Fibroblast of skin of scalp (primary cell): ENCODE results near the gene PACS1.

Experiments
- DNase-seq: peaks from one replicate; pipeline ENCODE4 v3.0.0-alpha.2; 2013

PACS1 gene

DNA sequence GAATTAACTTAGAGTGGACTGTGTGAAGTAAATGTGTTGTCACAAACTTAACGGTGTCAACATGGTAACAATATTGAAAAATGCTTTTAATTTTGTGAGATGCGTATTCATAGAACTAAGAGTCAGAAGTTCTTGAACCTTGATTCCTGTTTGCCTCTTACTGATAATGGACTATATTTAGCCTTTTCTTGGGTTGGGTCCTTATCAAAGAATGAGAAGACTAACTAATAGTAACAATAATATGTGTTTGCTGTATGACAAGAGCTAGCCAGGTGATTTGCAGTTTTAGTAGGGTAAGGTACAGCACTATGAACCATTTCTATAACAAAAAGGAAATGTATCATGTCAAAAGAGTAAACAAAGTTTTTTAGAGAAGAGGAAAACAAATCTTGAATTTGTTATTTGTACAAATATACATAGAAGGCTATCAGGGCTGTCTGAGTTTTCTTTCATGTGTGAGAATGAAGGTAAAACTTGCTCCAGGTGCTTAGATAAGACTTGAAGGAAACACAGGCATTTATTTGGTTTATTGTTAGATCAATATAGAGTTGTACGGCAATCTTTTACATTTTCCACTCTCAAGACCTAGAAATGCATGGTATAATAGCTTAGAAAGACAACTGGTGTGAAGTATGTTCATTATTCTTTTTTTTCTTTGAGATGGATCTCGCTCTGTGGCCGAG lies 74.1 kb downstream of the PACS1 start:
- DNase-seq, result no peak

DNA sequence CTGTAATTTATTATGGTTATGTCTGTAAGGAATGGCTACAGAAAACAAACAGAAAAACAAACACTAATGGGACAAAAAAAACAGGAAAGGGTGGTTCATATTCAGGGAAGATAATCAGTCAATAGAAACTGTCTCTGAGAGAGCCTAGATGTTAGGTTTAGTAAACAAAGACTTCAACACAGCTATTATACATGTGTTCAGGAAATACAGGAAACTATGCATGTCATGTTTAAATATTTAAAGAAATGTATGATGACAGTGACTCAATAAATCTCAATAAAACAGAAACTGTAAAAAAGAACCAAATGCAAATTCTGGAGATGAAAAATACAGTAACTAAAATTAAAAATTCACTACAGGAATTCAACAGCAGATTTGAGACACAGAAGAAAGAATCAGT lies 76.0 kb downstream of the PACS1 start:
- no peak for DNase-seq

DNA sequence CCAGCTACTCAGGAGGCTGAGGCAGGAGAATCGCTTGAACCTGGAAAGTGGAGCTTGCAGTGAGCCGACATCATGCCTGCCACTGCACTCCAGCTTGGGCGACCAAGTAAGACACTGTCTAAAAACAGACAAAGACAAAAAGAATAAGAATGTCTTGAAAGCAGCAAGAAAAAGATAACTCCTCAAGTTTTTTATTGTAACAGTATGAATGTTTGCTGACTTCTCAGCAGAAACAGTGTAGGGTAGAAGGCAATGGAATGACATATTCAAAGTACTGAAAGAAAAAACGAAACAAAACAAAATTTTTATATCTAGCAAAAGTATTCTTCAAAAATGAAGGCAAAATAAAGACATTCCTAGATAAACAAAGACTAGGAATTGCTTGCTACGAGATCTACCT lies 76.9 kb downstream of the PACS1 start:
- no peak for DNase-seq

DNA sequence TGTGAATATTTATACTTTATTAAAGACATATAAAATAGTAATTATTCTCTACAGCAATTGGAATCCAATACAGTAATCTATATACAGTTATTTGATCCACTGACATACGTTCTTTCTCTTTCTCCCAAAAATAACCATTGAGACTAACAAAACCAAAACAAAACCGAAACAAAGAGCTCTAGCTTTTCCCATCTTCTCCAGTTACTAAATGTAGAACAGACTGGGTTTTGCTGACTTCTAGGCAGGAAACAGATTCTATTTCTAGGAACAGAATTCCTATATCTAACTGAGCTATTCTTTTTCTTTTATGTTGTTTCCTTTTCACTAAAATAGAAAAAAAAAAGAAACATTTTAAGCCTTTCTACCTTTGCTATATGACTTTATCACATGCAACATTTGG lies 80.1 kb downstream of the PACS1 start:
- DNase-seq, result peak; percentile 10

DNA sequence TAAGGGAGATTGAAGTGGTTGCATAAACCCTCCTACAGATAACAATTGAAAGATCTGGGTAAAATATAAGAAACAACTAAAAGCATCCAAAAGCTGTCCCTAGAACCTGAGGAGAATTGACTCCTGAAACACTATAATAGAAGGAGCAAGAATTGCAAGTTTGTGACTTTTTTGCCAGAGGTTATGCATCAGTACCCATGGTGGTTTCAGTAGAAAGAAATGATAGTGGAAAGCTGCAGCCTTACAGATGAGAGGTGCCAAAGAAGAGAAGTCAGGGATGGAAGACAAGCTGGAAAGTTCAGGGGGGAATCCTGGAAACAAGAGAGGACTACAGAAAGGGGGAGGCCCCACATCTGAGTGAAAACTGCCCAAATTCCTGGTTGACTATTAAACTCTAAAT lies 80.7 kb downstream of the PACS1 start:
- no peak for DNase-seq

DNA sequence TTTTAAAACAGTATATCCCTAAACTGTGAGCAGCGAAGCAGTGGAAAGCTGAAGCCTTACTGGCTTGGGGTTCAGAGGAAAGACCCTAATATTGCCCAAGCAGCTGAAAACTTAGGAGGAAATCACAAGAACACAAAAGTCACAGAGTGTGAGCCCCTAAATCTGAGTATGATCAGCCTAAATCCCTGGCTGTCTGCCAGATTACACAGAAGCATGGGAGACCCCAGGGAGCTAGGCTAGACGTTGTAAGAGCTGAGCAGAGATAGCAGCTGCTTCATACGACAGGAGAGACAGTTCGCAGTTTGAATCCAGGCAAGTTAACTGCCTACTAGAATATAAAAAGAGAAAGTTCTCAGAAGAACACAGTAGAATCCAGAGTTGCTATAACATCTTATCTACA lies 81.2 kb downstream of the PACS1 start:
- DNase-seq, result peak; percentile 2

DNA sequence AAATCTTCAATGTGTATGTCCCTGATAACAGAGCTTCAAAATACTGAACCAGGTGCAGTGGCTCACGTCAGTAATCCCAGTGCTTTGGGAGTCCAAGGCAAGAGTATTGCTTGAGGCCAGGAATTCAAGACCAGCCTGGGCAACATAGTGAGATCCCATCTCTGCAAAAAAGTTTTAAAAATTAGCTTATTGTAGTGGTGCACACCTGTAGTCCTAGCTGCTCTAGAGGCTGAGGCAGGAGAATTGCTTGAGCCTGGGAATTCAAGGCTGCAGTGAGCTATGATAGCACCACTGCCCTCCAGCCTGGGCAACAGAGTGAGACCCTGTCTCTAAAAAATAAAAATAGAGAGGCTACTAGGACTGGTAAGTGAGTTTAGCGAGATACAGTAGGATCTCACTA lies 84.0 kb downstream of the PACS1 start:
- DNase-seq, result no peak

GRCh38 chr11:66155387-66156073 lies 85.5 kb downstream of the PACS1 start:
- DNase-seq, result no peak

DNA sequence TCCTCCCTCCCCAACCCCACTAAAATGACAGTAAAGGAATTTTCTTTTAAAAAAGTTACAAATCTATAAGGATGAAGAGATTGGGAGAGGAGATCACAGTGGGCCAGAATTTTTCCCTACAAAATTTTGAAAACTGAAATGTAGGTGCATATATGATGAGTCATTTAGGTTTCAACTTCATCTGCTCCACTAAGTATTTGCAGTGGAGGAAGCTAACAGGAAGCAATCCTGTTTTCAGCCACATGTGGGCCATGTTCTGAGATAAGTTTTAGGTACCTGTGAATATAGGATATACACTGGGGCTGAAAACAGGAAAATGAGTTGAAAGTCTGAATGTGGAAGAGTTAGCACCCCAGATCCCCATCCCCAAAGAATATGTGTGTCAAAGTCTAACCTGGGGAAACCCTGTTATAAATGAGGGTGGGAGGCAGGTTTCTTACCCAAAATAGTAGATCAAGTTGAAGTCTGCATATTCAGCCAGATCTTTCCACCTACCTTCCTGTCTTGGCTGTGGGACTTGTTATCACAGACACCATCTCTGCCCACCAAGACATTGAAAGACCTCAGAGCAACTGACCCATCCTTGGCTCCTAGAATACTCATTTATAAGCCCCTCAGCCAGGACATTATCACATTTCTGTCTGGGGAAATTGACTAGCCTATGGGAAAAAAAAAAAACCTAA lies 87.3 kb downstream of the PACS1 start:
- DNase-seq, result no peak

DNA sequence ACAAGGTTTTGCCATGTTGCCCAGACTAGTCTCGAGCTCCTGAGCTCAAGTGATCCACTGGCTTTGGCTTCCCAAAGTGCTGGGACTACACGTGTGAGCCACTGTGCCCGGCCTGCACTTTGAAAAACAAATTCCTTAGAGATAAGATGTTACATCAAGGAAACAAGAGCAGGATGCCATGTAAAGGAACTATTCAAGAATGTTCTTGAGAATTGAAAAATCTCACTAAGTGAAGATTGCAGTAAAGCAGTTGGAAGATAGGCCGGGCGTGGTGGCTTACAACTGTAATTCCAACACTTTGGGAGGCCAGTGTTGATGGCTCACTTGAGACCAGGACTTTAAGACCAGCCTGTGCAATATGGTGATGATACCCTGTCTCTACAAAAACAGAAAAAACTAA lies 88.1 kb downstream of the PACS1 start:
- DNase-seq, result no peak

DNA sequence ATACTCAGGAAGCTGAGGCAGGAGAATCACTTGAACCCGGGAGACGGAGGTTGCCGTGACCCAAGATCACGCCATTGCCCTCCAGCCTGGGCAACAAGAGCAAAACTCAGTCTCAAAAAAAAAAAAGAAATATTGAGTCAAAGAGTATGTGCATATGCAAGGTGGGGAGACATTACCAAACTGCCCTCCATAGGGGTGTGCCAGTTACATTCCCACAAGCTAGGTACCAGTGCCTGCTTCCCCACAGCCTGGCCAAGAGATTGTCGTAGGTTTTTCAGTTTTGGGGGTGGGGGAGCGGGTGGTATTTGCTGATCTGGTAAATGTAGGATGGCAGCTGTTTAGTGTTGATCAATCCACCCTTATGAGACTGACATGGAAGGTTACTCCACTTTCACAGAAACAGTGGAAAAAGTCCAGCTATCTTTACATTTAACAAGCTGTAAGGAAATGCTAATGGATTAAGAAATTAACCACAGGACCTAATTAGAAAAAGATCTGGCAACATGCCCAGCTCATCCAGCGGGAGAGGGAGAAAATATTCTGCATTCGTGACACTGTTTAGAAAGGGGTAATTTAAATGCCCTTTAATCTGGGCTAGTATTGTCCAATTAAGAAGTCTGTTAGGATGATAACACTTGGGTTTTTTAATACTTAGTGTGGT lies 89.4 kb downstream of the PACS1 start:
- peak; percentile 12 for DNase-seq

- no peak for DNase-seq
Measured at GRCh38 chr11:66160709-66161108, 90.6 kb downstream of the PACS1 start.

DNA sequence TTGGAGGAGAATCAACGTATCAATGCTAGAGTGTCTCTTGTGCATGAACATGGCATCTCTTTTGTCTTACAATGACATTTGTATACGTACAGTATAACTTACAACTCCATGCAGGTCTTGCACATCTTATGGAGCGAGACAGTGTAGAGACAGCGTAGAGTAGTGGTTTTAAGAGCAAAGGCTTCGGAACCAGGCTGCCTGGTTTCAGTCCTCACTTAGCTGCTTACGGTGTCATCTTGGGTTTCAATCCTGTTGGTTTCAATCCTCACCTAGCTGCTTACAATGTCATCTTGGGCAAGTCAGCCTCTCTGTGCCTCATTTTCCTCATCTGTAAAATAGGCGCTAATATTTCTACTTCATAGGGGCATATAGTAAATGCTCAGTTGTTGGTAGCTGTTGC lies 98.2 kb downstream of the PACS1 start:
- DNase-seq, result no peak

DNA sequence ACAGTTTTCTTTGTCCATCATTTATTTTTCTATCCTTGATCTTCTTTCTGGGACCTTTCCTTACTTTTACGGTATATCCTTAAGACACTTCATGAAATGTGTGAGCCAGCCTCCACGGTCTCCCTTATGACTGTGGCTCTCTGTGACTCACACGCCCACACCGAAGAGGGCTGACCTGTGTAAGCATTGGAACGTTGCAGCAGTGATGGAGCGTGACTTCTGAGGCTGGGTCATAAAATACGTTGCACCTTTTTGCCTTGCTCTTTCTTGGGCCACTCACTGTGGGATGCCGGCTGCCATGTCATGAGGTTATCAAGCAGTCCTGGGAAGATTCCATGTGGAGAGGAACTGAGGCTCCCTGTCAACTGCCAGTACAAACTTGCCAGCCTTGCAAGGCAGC lies 102.1 kb downstream of the PACS1 start:
- peak; percentile 7 for DNase-seq

- no peak for DNase-seq
Measured at GRCh38 chr11:66176650-66177049, 106.6 kb downstream of the PACS1 start.

GRCh38 chr11:66178183-66178582 lies 108.1 kb downstream of the PACS1 start:
- no peak for DNase-seq

DNA sequence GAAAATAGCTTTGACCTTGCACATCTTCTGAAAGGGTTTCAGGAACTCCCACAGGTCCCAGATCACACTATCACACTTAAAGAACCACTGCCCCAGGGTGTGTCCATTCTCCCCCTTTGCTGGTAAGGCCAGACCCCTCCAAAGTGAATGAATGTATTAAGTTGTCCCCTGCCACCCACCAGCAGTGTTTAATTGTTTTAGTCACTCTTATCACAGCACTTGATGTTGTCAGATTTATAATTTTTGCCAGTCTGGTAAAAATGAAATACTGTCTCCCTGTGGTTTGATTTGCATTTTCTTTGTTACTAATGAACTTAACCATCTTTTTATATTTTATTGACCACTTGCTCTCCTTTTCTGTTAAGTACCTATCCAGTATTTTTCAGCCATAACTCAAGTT lies 108.8 kb downstream of the PACS1 start:
- DNase-seq, result no peak

DNA sequence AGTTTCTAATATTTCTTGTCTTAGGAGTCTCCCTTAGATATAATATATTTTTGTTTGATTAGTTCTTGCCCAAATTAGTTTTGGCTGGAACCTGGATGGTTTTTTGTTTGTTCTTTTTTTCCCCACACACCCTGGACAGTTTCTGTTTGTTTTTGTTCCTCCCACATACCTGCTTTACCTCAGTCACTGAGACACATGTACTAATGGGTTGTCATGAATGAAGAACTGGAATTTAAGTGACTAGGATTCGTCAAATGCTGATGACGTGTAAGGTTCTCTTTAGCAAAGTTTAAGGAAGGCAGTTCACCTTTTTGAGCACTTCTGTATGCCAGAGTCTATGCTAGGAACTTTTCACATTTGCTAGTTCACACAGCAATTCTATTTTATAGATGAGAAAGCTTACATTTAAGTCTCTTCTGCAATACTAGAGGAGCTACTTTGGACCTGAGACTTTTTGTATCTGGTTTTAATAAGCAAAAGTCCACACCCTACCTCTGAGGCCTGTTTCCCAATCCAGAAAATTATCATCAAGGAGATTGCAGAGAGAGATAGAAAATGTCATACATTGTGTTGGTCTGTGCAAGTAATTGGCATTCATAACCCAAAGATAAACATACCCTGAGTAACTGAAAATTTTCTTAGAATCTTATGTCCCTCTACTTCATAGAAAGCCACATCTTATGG lies 111.7 kb downstream of the PACS1 start:
- DNase-seq, result no peak

DNA sequence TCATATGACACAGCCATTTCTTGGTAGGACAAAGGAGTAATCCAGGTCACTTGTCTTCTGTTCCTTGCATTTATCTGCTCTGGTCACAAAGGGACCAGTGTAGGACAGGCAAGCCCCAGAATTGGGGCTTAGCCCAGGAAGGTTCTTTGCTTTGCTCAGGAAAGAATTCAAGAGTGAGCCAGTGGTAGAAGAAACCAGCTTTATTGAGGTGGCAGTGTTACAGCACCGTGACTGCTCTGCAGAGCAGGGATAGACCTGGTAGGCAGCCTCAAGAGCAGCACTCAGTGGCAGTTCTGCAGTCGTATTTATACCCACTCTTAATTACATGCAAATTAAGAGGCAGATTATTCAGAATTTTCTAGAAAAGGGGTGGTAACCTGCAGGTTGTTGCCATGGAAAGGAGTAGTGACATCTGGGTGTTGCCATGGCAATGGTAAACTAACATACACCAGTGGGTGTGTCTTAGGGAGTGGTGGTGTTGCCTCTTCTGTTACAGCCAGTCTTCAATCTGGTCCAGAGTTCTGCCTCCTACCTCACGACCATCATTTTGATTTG lies 113.5 kb downstream of the PACS1 start:
- DNase-seq, result no peak

- no peak for DNase-seq
Measured at GRCh38 chr11:66184728-66185127, 114.7 kb downstream of the PACS1 start.

- no peak for DNase-seq
Measured at GRCh38 chr11:66186470-66186869, 116.4 kb downstream of the PACS1 start.

GRCh38 chr11:66187453-66187852 lies 117.4 kb downstream of the PACS1 start:
- DNase-seq, result no peak

GRCh38 chr11:66188580-66188979 lies 118.5 kb downstream of the PACS1 start:
- DNase-seq, result peak; percentile 55
